Thoracic aorta (tissue), 2 donors: ENCODE measurements around the gene EZH1. TPM values are rescaled to one million over a fixed set of nuclear protein-coding genes. Genes with fewer than 3 reads are reported as not detected.

Experiments
- ATAC-seq: fragments of 150-250 bp; one replicate; pipeline ENCODE4 v1.8.0; 2017; ENCODE audit warnings: low read depth; ENCODE audit not compliant: insufficient number of reproducible peaks, low FRiP score
- DNase-seq: peaks from one replicate; pipeline ENCODE4 v3.0.0-alpha.2; 2020; ENCODE audit warnings: low spot score
- H3K27ac ChIP-seq, 2 donors: fragments of 200-600 bp; sonication (generic); 1 replicate in 1 of 2; 2 replicates in 1 of 2; pipeline ENCODE4 v1.5.1; 2016; ENCODE audit warnings: mild to moderate bottlenecking in 2 of 2, moderate library complexity in 2 of 2
- H3K27me3 ChIP-seq: fragments of 200-600 bp; sonication (generic); replicated peaks from 2 replicates; pipeline ENCODE4 v1.6.0; 2016; ENCODE audit warnings: mild to moderate bottlenecking; ENCODE audit not compliant: insufficient read depth
- H3K36me3 ChIP-seq: fragments of 200-600 bp; sonication (generic); one replicate; pipeline ENCODE4 v1.5.1; 2016
- H3K4me1 ChIP-seq, 2 donors: fragments of 200-600 bp; sonication (generic); 1 replicate in 1 of 2; 2 replicates in 1 of 2; pipeline versions ENCODE4 v1.5.1 to v1.6.0; 2016; ENCODE audit warnings: low read depth in 2 of 2, mild to moderate bottlenecking in 1 of 2; ENCODE audit not compliant: control insufficient read depth in 1 of 2
- H3K4me3 ChIP-seq: fragments of 200-600 bp; sonication (generic); 2 replicates; pipeline ENCODE4 v1.5.1; 2016; ENCODE audit warnings: mild to moderate bottlenecking
- H3K9me3 ChIP-seq: fragments of 200-600 bp; sonication (generic); 2 replicates; pipeline ENCODE4 v1.5.1; 2016
- CTCF ChIP-seq: fragments of 200-600 bp; sonication (generic); IDR thresholded peaks from one replicate; pipeline ENCODE4 v1.5.1; 2019; ENCODE audit warnings: antibody characterized with exemption
- total RNA-seq, 2 donors: library from RNA; depleted of rRNA; stranded (reverse); fragments of >200 nt; gene quantifications; one replicate each; pipeline versions ENCODE4 v1.1.0 to v1.2.3, GENCODE V29; 2016

EZH1 gene
- total RNA-seq, 2 donors from 2014 or later, result 66.3 to 75.2 TPM

- no peak overlapping the region for H3K4me3 ChIP-seq
- DNase-seq (no peak), ATAC-seq (no peak)
- TF ChIP-seq CTCF, result no peak
- H3K9me3 ChIP-seq, result no peaks in the 10 kb centered on the region
- H3K36me3 ChIP-seq, result peaks cover 13% of the 10 kb centered on the region
- no peaks in the 10 kb centered on the region for H3K4me1 ChIP-seq
- no peaks in the 10 kb centered on the region for H3K27me3 ChIP-seq
- no peak overlapping the region for H3K27ac ChIP-seq
Measured at GRCh38 chr17:42691021-42691545, 53.8 kb downstream of the EZH1 start.

GRCh38 chr17:42690596-42690995 is 54.2 kb downstream of the EZH1 start:
- H3K27me3 ChIP-seq, result no peaks in the 10 kb centered on the region
- H3K4me3 ChIP-seq, result no peak overlapping the region
- H3K36me3 ChIP-seq, result peaks cover 8% of the 10 kb centered on the region
- no peak for TF ChIP-seq CTCF
- H3K9me3 ChIP-seq, result no peaks in the 10 kb centered on the region
- no peak overlapping the region for H3K27ac ChIP-seq
- ATAC-seq (no peak), DNase-seq (no peak)
- no peaks in the 10 kb centered on the region for H3K4me1 ChIP-seq

GRCh38 chr17:42687707-42688320 is 57.0 kb downstream of the EZH1 start:
- Histone ChIP-seq H3K9me3 (no peaks in the 10 kb centered on the region), H3K27me3 (no peaks in the 10 kb centered on the region), H3K36me3 (peaks cover 9% of the 10 kb centered on the region), H3K27ac (no peak overlapping the region), H3K4me1 (peaks cover 0 to 8% of the 10 kb centered on the region in 2 donors), H3K4me3 (no peak overlapping the region)
- TF ChIP-seq CTCF, result no peak
- DNase-seq (no peak), ATAC-seq (no peak)

- Histone ChIP-seq H3K27me3 (no peaks in the 10 kb centered on the region), H3K4me3 (no peak overlapping the region), H3K36me3 (peaks cover 7% of the 10 kb centered on the region), H3K4me1 (peaks cover 6 to 18% of the 10 kb centered on the region in 2 donors), H3K27ac (no peak overlapping the region), H3K9me3 (no peaks in the 10 kb centered on the region)
- ATAC-seq (no peak), DNase-seq (no peak)
- no peak for TF ChIP-seq CTCF
Measured at GRCh38 chr17:42686520-42687128, 58.2 kb downstream of the EZH1 start.

GRCh38 chr17:42685831-42686230 is 59.0 kb downstream of the EZH1 start:
- DNase-seq (no peak), ATAC-seq (no peak)
- Histone ChIP-seq H3K27me3 (no peaks in the 10 kb centered on the region), H3K27ac (no peak overlapping the region), H3K4me3 (no peak overlapping the region), H3K4me1 (peaks cover 10 to 24% of the 10 kb centered on the region in 2 donors), H3K36me3 (peaks cover 4% of the 10 kb centered on the region), H3K9me3 (no peaks in the 10 kb centered on the region)
- TF ChIP-seq CTCF, result no peak
